A549 (cell line): ENCODE measurements around the gene ATF7IP2.

Experiments
- BCL3 ChIP-seq: fragments of >200 bp; sonication (Bioruptor Twin); formaldehyde crosslinking; IDR thresholded peaks from 3 replicates; pipeline ENCODE4 v1.6.1; 2016
- CTCF ChIP-seq: fragments of >200 bp; sonication (Bioruptor Twin); formaldehyde crosslinking; IDR thresholded peaks from 3 replicates; pipeline ENCODE4 v1.5.1; 2016
- EHMT2 ChIP-seq: fragments of 200-600 bp; sonication (generic); IDR thresholded peaks from 2 replicates; pipeline ENCODE4 v1.6.1; 2016; ENCODE audit warnings: antibody characterized with exemption, low read depth, mild to moderate bottlenecking, moderate library complexity
- EP300 ChIP-seq, 2 experiments: fragments of >200 bp; sonication (Bioruptor Twin); formaldehyde crosslinking; IDR thresholded peaks; 2 replicates in 1 of 2; 3 replicates in 1 of 2; pipeline ENCODE4 v1.6.1; 2016 to 2017
- HDAC2 ChIP-seq: fragments of 200-600 bp; sonication (generic); IDR thresholded peaks from 2 replicates; pipeline ENCODE4 v1.6.1; 2016
- HMGXB4 ChIP-seq: fragments of 250-450 bp; sonication (Bioruptor Pico); IDR thresholded peaks from 2 replicates; pipeline ENCODE4 v1.5.0; 2021; ENCODE audit warnings: mild to moderate bottlenecking, moderate library complexity, borderline replicate concordance
- KDM1A ChIP-seq: fragments of 200-600 bp; sonication (generic); IDR thresholded peaks from 2 replicates; pipeline ENCODE4 v1.6.1; 2016; ENCODE audit warnings: low read depth, mild to moderate bottlenecking

GRCh38 chr16:10367616-10368188 lies 18.2 kb upstream of the ATF7IP2 start:
- no peak for TF ChIP-seq CTCF
- no peak for TF ChIP-seq HDAC2
- no peak for TF ChIP-seq EP300 (IDR thresholded peaks at IDR 0.05)
- no peak for TF ChIP-seq EHMT2
- TF ChIP-seq HMGXB4 (CRISPR knock-in tag), result no peak
- TF ChIP-seq KDM1A, result no peak
- no peak for TF ChIP-seq BCL3
